ENCODE data around the gene ATF3.

Gene ATF3

GRCh38 chr1:212609701-212610574 lies 1.4 kb downstream of the ATF3 start:
- no peak for DNase-seq

GRCh38 chr1:212610575-212610967 lies 2.0 kb downstream of the ATF3 start:
- no peak for DNase-seq

- DNase-seq = no peak
Observed at GRCh38 chr1:212611000-212611948, 2.7 kb downstream of the ATF3 start.

GRCh38 chr1:212612041-212612961 lies 3.7 kb downstream of the ATF3 start:
- no peak for DNase-seq

- DNase-seq = no peak
Observed at GRCh38 chr1:212613440-212614335, 5.1 kb downstream of the ATF3 start.

- DNase-seq = no peak
Observed at GRCh38 chr1:212614453-212615200, 6.1 kb downstream of the ATF3 start.

GRCh38 chr1:212615201-212615470 lies 6.6 kb downstream of the ATF3 start:
- DNase-seq = no peak

GRCh38 chr1:212618466-212619210 lies 10.1 kb downstream of the ATF3 start:
- DNase-seq = no peak

GRCh38 chr1:212620293-212620692 lies 11.7 kb downstream of the ATF3 start:
- no peak for DNase-seq

- no peak for DNase-seq
Observed at GRCh38 chr1:212621043-212621948, 12.7 kb downstream of the ATF3 start.

GRCh38 chr1:212621949-212622305 lies 13.4 kb downstream of the ATF3 start:
- no peak for DNase-seq

- DNase-seq = no peak
Observed at GRCh38 chr1:212622467-212622866, 13.9 kb downstream of the ATF3 start.

GRCh38 chr1:212622906-212623305 lies 14.3 kb downstream of the ATF3 start:
- DNase-seq = no peak

- no peak for DNase-seq
Observed at GRCh38 chr1:212623603-212624002, 15.0 kb downstream of the ATF3 start.

- no peak for DNase-seq
Observed at GRCh38 chr1:212624976-212625501, 16.5 kb downstream of the ATF3 start.

GRCh38 chr1:212625781-212626450 lies 17.4 kb downstream of the ATF3 start:
- DNase-seq = no peak

GRCh38 chr1:212628046-212628445 lies 19.5 kb downstream of the ATF3 start:
- DNase-seq = no peak

- no peak for DNase-seq
Observed at GRCh38 chr1:212628813-212629415, 20.4 kb downstream of the ATF3 start.
